HUES64 (cell line): ENCODE results near the gene SYNPR.

Source experiments
- H3K27ac ChIP-seq: 2 replicates; pipeline ENCODE4 v1.7.0; 2013; ENCODE audit warnings: low read depth, low read length, inconsistent platforms
- H3K27me3 ChIP-seq: 2 replicates; pipeline ENCODE4 v1.6.1; 2013; ENCODE audit warnings: mild to moderate bottlenecking, low read length; ENCODE audit not compliant: insufficient read depth
- H3K36me3 ChIP-seq: 2 replicates; pipeline ENCODE4 v1.6.1; 2013; ENCODE audit warnings: mild to moderate bottlenecking, low read length; ENCODE audit not compliant: insufficient read depth
- H3K4me1 ChIP-seq: 2 replicates; pipeline ENCODE4 v1.6.1; 2013; ENCODE audit warnings: mild to moderate bottlenecking, low read length, moderate library complexity; ENCODE audit not compliant: insufficient read depth
- H3K4me3 ChIP-seq: 2 replicates; pipeline ENCODE4 v1.5.1; 2013; ENCODE audit warnings: mild to moderate bottlenecking, low read length, moderate library complexity
- H3K9ac ChIP-seq: 2 replicates; pipeline ENCODE4 v1.6.1; 2013; ENCODE audit warnings: mild to moderate bottlenecking, low read depth, low read length
- H3K9me3 ChIP-seq: 2 replicates; pipeline ENCODE4 v1.6.1; 2013; ENCODE audit warnings: low read depth, low read length; ENCODE audit not compliant: insufficient read depth
- WGBS: fragments of 150-250, 120-280 bp; methylation state at CpG from one replicate; pipeline ENCODE4 v1.1.7; 2013; ENCODE audit warnings: missing lambda C conversion rate; 5-methylcytosine and 5-hydroxymethylcytosine counted together

SYNPR gene

GRCh38 chr3:63384382-63384781 lies 106.3 kb downstream of the SYNPR start:
- H3K4me1 ChIP-seq = no peaks in the 10 kb centered on the region
- H3K9me3 ChIP-seq = no peaks in the 10 kb centered on the region
- 72% methylated on average over 2 of the region's 3 CpGs for WGBS
- H3K9ac ChIP-seq = no peak overlapping the region
- H3K27ac ChIP-seq = no peak overlapping the region
- no peaks in the 10 kb centered on the region for H3K27me3 ChIP-seq
- H3K4me3 ChIP-seq = no peak overlapping the region
- no peaks in the 10 kb centered on the region for H3K36me3 ChIP-seq

- H3K9me3 ChIP-seq = no peaks in the 10 kb centered on the region
- H3K27ac ChIP-seq = no peak overlapping the region
- H3K4me3 ChIP-seq = no peak overlapping the region
- H3K4me1 ChIP-seq = no peaks in the 10 kb centered on the region
- no peaks in the 10 kb centered on the region for H3K36me3 ChIP-seq
- WGBS = 81% methylated on average over 3 of the region's 3 CpGs
- H3K9ac ChIP-seq = no peak overlapping the region
- H3K27me3 ChIP-seq = no peaks in the 10 kb centered on the region
Measured at GRCh38 chr3:63385629-63386028, 107.5 kb downstream of the SYNPR start.

GRCh38 chr3:63386568-63386967 lies 108.5 kb downstream of the SYNPR start:
- Histone ChIP-seq H3K36me3 (no peaks in the 10 kb centered on the region), H3K9ac (no peak overlapping the region), H3K4me1 (no peaks in the 10 kb centered on the region), H3K27ac (no peak overlapping the region), H3K27me3 (no peaks in the 10 kb centered on the region), H3K4me3 (no peak overlapping the region), H3K9me3 (no peaks in the 10 kb centered on the region)
- WGBS = 67% methylated on average over 4 of the region's 4 CpGs

GRCh38 chr3:63387568-63387967 lies 109.5 kb downstream of the SYNPR start:
- Histone ChIP-seq H3K9ac (no peak overlapping the region), H3K27me3 (no peaks in the 10 kb centered on the region), H3K27ac (no peak overlapping the region), H3K4me3 (no peak overlapping the region), H3K36me3 (no peaks in the 10 kb centered on the region), H3K9me3 (no peaks in the 10 kb centered on the region), H3K4me1 (no peaks in the 10 kb centered on the region)
- 91% methylated on average over 3 of the region's 3 CpGs for WGBS

GRCh38 chr3:63390710-63391230 lies 112.7 kb downstream of the SYNPR start:
- Histone ChIP-seq H3K9ac (no peak overlapping the region), H3K4me1 (no peaks in the 10 kb centered on the region), H3K9me3 (no peaks in the 10 kb centered on the region), H3K4me3 (no peak overlapping the region), H3K36me3 (no peaks in the 10 kb centered on the region), H3K27me3 (no peaks in the 10 kb centered on the region), H3K27ac (no peak overlapping the region)
- WGBS = 83% methylated on average over 5 of the region's 5 CpGs

- H3K4me3 ChIP-seq = no peak overlapping the region
- no peaks in the 10 kb centered on the region for H3K9me3 ChIP-seq
- WGBS = 100% methylated on average over 4 of the region's 4 CpGs
- H3K27ac ChIP-seq = no peak overlapping the region
- H3K9ac ChIP-seq = no peak overlapping the region
- H3K4me1 ChIP-seq = no peaks in the 10 kb centered on the region
- no peaks in the 10 kb centered on the region for H3K36me3 ChIP-seq
- no peaks in the 10 kb centered on the region for H3K27me3 ChIP-seq
Measured at GRCh38 chr3:63395960-63396359, 117.9 kb downstream of the SYNPR start.

GRCh38 chr3:63400246-63400860 lies 122.2 kb downstream of the SYNPR start:
- no peak overlapping the region for H3K9ac ChIP-seq
- 82% methylated on average over 6 of the region's 6 CpGs for WGBS
- H3K27ac ChIP-seq = no peak overlapping the region
- no peak overlapping the region for H3K4me3 ChIP-seq
- peaks cover 8% of the 10 kb centered on the region; the same call in 1 of the 2 replicates for H3K9me3 ChIP-seq
- no peaks in the 10 kb centered on the region for H3K4me1 ChIP-seq
- H3K27me3 ChIP-seq = no peaks in the 10 kb centered on the region
- H3K36me3 ChIP-seq = no peaks in the 10 kb centered on the region

GRCh38 chr3:63405882-63406281 lies 127.8 kb downstream of the SYNPR start:
- no peak overlapping the region for H3K9ac ChIP-seq
- H3K27me3 ChIP-seq = no peaks in the 10 kb centered on the region
- no peaks in the 10 kb centered on the region for H3K4me1 ChIP-seq
- WGBS = 95% methylated on average over 3 of the region's 3 CpGs
- H3K36me3 ChIP-seq = no peaks in the 10 kb centered on the region
- H3K27ac ChIP-seq = no peak overlapping the region
- H3K9me3 ChIP-seq = peaks cover 8% of the 10 kb centered on the region; the same call in 1 of the 2 replicates
- no peak overlapping the region for H3K4me3 ChIP-seq

GRCh38 chr3:63413523-63413922 lies 135.4 kb downstream of the SYNPR start:
- H3K27ac ChIP-seq = peak overlapping the region; percentile 83
- H3K9me3 ChIP-seq = no peaks in the 10 kb centered on the region
- 0 out of 2 replicates have a peak overlapping the region, but pooled peaks have one; percentile 8 for H3K9ac ChIP-seq
- H3K36me3 ChIP-seq = no peaks in the 10 kb centered on the region
- H3K4me1 ChIP-seq = peaks cover 36% of the 10 kb centered on the region
- no peaks in the 10 kb centered on the region for H3K27me3 ChIP-seq
- H3K4me3 ChIP-seq = no peak overlapping the region

GRCh38 chr3:63414607-63415006 lies 136.5 kb downstream of the SYNPR start:
- Histone ChIP-seq H3K27me3 (no peaks in the 10 kb centered on the region), H3K4me1 (peaks cover 36% of the 10 kb centered on the region), H3K9ac (no peak overlapping the region), H3K36me3 (no peaks in the 10 kb centered on the region), H3K9me3 (no peaks in the 10 kb centered on the region), H3K4me3 (no peak overlapping the region), H3K27ac (peak overlapping the region; percentile 83; the same call in 1 of the 2 replicates)
- 75% methylated on average over 1 of the region's 1 CpG for WGBS

GRCh38 chr3:63429905-63430304 lies 151.8 kb downstream of the SYNPR start:
- Histone ChIP-seq H3K9me3 (no peaks in the 10 kb centered on the region), H3K4me3 (no peak overlapping the region), H3K9ac (no peak overlapping the region), H3K4me1 (peaks cover 6% of the 10 kb centered on the region), H3K36me3 (no peaks in the 10 kb centered on the region), H3K27me3 (no peaks in the 10 kb centered on the region), H3K27ac (no peak overlapping the region)
- 77% methylated on average over 1 of the region's 2 CpGs for WGBS

- Histone ChIP-seq H3K9ac (no peak overlapping the region), H3K27ac (no peak overlapping the region), H3K4me3 (no peak overlapping the region), H3K4me1 (peaks cover 6% of the 10 kb centered on the region), H3K27me3 (no peaks in the 10 kb centered on the region), H3K9me3 (no peaks in the 10 kb centered on the region), H3K36me3 (no peaks in the 10 kb centered on the region)
Measured at GRCh38 chr3:63430875-63431274, 152.8 kb downstream of the SYNPR start.
